Panc1 (cell line): Measurements from ENCODE around the gene CREBBP.

ENCODE experiments used
- SIN3A ChIP-seq: IDR thresholded peaks from 2 replicates; pipeline ENCODE4 v1.6.1; 2012; ENCODE audit warnings: low read depth, mild to moderate bottlenecking, low read length, moderate library complexity, borderline replicate concordance; ENCODE audit not compliant: insufficient read depth
- TCF7L2 ChIP-seq: IDR thresholded peaks from 2 replicates; pipeline ENCODE4 v1.6.1; 2011; ENCODE audit warnings: mild to moderate bottlenecking, low read depth, low read length, inconsistent platforms
- TF ChIP-seq, protein P1 (sequence below): fragments of 450-650 bp; IDR thresholded peaks from 2 replicates; pipeline ENCODE4 v1.5.1; 2017; ENCODE audit warnings: mild to moderate bottlenecking
- TF ChIP-seq, protein P2 (sequence below), 2 experiments: IDR thresholded peaks; 2 replicates each; pipeline ENCODE4 v1.6.1; 2011 to 2012; ENCODE audit warnings: low read depth in 2 of 2, control low read depth in 1 of 2, low read length in 1 of 2, mild to moderate bottlenecking in 1 of 2, moderate library complexity in 1 of 2; ENCODE audit not compliant: insufficient read depth in 1 of 2

DNA sequence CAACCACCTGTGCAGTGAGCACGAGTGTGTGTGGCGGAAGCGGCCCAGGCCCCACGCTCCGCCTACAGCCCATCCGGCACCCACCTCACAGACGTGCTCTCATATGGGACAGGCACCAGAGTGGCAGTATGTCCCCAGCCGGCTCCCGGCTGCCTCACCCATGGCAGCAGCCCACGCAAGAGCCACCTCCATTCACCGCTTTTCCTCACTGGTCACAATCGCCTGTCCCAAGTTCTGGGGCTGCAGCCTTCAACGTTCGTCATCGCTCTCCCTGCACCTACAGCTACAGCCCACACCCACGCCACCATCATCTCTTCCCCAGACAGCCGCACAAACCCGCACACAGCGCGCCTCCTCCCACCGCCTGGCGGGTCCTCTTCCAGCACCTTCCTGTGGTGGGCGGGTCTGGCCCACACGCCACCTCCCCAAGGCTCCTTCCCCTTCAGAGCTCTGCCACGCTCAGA lies 145.7 kb downstream of the CREBBP start:
- no peak for TF ChIP-seq TCF7L2
- TF ChIP-seq SIN3A: no peak
- TF ChIP-seq, protein P1, sequence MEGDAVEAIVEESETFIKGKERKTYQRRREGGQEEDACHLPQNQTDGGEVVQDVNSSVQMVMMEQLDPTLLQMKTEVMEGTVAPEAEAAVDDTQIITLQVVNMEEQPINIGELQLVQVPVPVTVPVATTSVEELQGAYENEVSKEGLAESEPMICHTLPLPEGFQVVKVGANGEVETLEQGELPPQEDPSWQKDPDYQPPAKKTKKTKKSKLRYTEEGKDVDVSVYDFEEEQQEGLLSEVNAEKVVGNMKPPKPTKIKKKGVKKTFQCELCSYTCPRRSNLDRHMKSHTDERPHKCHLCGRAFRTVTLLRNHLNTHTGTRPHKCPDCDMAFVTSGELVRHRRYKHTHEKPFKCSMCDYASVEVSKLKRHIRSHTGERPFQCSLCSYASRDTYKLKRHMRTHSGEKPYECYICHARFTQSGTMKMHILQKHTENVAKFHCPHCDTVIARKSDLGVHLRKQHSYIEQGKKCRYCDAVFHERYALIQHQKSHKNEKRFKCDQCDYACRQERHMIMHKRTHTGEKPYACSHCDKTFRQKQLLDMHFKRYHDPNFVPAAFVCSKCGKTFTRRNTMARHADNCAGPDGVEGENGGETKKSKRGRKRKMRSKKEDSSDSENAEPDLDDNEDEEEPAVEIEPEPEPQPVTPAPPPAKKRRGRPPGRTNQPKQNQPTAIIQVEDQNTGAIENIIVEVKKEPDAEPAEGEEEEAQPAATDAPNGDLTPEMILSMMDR: no peak
- TF ChIP-seq, protein P2, sequence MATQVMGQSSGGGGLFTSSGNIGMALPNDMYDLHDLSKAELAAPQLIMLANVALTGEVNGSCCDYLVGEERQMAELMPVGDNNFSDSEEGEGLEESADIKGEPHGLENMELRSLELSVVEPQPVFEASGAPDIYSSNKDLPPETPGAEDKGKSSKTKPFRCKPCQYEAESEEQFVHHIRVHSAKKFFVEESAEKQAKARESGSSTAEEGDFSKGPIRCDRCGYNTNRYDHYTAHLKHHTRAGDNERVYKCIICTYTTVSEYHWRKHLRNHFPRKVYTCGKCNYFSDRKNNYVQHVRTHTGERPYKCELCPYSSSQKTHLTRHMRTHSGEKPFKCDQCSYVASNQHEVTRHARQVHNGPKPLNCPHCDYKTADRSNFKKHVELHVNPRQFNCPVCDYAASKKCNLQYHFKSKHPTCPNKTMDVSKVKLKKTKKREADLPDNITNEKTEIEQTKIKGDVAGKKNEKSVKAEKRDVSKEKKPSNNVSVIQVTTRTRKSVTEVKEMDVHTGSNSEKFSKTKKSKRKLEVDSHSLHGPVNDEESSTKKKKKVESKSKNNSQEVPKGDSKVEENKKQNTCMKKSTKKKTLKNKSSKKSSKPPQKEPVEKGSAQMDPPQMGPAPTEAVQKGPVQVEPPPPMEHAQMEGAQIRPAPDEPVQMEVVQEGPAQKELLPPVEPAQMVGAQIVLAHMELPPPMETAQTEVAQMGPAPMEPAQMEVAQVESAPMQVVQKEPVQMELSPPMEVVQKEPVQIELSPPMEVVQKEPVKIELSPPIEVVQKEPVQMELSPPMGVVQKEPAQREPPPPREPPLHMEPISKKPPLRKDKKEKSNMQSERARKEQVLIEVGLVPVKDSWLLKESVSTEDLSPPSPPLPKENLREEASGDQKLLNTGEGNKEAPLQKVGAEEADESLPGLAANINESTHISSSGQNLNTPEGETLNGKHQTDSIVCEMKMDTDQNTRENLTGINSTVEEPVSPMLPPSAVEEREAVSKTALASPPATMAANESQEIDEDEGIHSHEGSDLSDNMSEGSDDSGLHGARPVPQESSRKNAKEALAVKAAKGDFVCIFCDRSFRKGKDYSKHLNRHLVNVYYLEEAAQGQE (IDR thresholded peaks at IDR 0.05; ENCODE audit: insufficient read depth in 1 of 2, low read depth in 2 of 2, low read length in 1 of 2): no peak
